HCT116 (cell line): ENCODE results near the gene BOD1.

Experiments used
- ATF3 ChIP-seq: IDR thresholded peaks from 2 replicates; pipeline ENCODE4 v1.6.1; 2012
- CBX3 ChIP-seq: IDR thresholded peaks from 2 replicates; pipeline ENCODE4 v1.6.1; 2012; ENCODE audit warnings: low read depth
- CEBPB ChIP-seq: IDR thresholded peaks from 2 replicates; pipeline ENCODE4 v1.6.1; 2012; ENCODE audit warnings: low read depth
- CTCF ChIP-seq, 3 experiments: fragments of 200-600 bp in 1 of 3; sonication (generic) in 1 of 3; IDR thresholded peaks in 2 of 3; conservative IDR thresholded peaks in 1 of 3; 2 replicates each; pipeline ENCODE4 v1.5.1; 2012 to 2017; ENCODE audit warnings: low read depth in 2 of 3, low read length in 2 of 3, antibody characterized with exemption in 1 of 3, borderline replicate concordance in 1 of 3, control low read depth in 1 of 3, mild to moderate bottlenecking in 1 of 3, mixed read lengths in 1 of 3, mixed run types in 1 of 3, moderate library complexity in 1 of 3; ENCODE audit not compliant: insufficient read depth in 1 of 3
- EGR1 ChIP-seq: IDR thresholded peaks from 2 replicates; pipeline ENCODE4 v1.6.1; 2012; ENCODE audit warnings: low read depth
- ELF1 ChIP-seq: IDR thresholded peaks from 2 replicates; pipeline ENCODE4 v1.6.1; 2012; ENCODE audit warnings: low read depth, borderline replicate concordance
- EZH2 ChIP-seq: fragments of 200-600 bp; sonication (generic); IDR thresholded peaks from 2 replicates; pipeline ENCODE4 v1.6.1; 2017; ENCODE audit warnings: antibody characterized with exemption, mixed run types
- MAX ChIP-seq: IDR thresholded peaks from 2 replicates; pipeline ENCODE4 v1.6.1; 2012
- POLR2A ChIP-seq: IDR thresholded peaks from 2 replicates; pipeline ENCODE4 v1.7.0; 2011; ENCODE audit warnings: borderline replicate concordance; ENCODE audit not compliant: insufficient read depth, insufficient read length; ENCODE audit errors: extremely low read depth
- REST ChIP-seq: IDR thresholded peaks from 2 replicates; pipeline ENCODE4 v1.6.1; 2012; ENCODE audit warnings: low read depth
- ZBTB33 ChIP-seq: IDR thresholded peaks from 2 replicates; pipeline ENCODE4 v1.6.1; 2011; ENCODE audit warnings: mild to moderate bottlenecking, low read length, moderate library complexity; ENCODE audit not compliant: insufficient replicate concordance; ENCODE audit errors: extremely low read depth

GRCh38 chr5:173663352-173664153, 47.1 kb upstream of the BOD1 start:
- TF ChIP-seq EZH2 (no peak), REST (no peak), CTCF (IDR thresholded peaks at IDR 0.05 in 2 of 3, conservative IDR thresholded peaks at IDR 0.05 in 1 of 3; ENCODE audit: borderline replicate concordance in 1 of 3, insufficient read depth in 1 of 3, low read depth in 2 of 3, low read length in 2 of 3) (no peak), EGR1 (no peak), CEBPB (no peak), MAX (no peak), POLR2A (no peak), ATF3 (no peak), ZBTB33 (no peak), CBX3 (no peak), ELF1 (no peak)
